Nephron (organoid): Measurements from ENCODE around the gene NTM.

Experiments used
- H3K27ac Mint-ChIP-seq, 3 experiments: 2 replicates each; pipeline ENCODE4 v1.8.0; 2020; ENCODE audit warnings: mixed read lengths in 3 of 3, mild to moderate bottlenecking in 2 of 3, moderate library complexity in 1 of 3
- H3K27me3 Mint-ChIP-seq: 2 replicates; pipeline ENCODE4 v1.8.0; 2021; ENCODE audit warnings: low read depth, mild to moderate bottlenecking, moderate library complexity, mixed read lengths
- H3K36me3 Mint-ChIP-seq: 2 replicates; pipeline ENCODE4 v1.8.0; 2020; ENCODE audit warnings: low read depth, mixed read lengths
- H3K4me1 Mint-ChIP-seq: 2 replicates; pipeline ENCODE4 v1.8.0; 2020; ENCODE audit warnings: mixed read lengths
- H3K4me3 Mint-ChIP-seq, 3 experiments: 2 replicates each; pipeline ENCODE4 v1.8.0; 2020; ENCODE audit warnings: mild to moderate bottlenecking in 3 of 3, mixed read lengths in 3 of 3, moderate library complexity in 2 of 3
- H3K9me3 Mint-ChIP-seq: 2 replicates; pipeline ENCODE4 v1.8.0; 2020; ENCODE audit warnings: mixed read lengths
- TF ChIP-seq, protein P1 (sequence below), 3 experiments: fragments of 200-600 bp; sonication (generic); IDR thresholded peaks; one replicate each; pipeline ENCODE4 v1.5.0; 2021; ENCODE audit warnings: antibody characterized with exemption in 3 of 3; ENCODE audit not compliant: unreplicated experiment in 3 of 3

NTM gene

DNA sequence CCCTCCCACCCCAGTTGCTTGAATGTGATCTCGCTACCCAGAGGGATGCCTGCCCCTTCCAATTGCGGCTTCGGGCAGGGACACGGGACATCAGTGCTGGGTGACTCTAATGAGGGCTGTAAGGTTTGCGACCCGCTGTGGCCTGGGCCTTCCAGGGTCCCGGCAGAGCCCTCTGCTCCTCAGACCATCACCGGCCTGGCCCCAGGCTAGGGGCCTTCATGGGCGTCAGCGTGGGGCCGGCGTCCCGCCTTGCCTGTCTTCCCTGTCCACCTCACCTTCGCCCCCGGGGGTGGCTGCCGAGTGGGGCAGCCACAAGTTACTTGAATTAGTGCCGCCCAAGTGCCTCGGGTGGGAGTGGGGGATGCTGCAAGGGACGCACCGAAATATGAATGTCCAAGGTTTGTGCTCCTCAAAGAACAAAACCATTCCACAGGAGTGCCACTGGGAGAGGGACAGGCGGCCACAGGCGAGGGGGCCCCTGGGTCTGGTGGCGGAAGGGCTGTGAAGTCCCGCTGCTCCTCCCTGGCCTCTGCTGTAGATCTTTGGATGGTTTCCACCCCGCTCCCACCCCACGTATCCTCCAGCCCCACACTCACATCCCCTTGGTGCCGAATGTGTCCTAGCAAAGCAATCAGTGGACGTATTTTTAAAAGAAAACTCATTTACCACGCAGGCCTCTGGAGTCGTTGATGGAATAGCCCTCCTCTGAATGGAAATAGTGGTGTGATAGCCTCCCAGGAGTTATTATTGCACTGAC is 317.1 kb downstream of the NTM start:
- Mint-ChIP-seq H3K27me3 (peaks cover 43% of the 10 kb centered on the region), H3K4me1 (peaks cover 5% of the 10 kb centered on the region), H3K4me3 (no peak overlapping the region), H3K9me3 (no peaks in the 10 kb centered on the region), H3K36me3 (no peaks in the 10 kb centered on the region), H3K27ac (no peak overlapping the region)
- TF ChIP-seq, protein P1, sequence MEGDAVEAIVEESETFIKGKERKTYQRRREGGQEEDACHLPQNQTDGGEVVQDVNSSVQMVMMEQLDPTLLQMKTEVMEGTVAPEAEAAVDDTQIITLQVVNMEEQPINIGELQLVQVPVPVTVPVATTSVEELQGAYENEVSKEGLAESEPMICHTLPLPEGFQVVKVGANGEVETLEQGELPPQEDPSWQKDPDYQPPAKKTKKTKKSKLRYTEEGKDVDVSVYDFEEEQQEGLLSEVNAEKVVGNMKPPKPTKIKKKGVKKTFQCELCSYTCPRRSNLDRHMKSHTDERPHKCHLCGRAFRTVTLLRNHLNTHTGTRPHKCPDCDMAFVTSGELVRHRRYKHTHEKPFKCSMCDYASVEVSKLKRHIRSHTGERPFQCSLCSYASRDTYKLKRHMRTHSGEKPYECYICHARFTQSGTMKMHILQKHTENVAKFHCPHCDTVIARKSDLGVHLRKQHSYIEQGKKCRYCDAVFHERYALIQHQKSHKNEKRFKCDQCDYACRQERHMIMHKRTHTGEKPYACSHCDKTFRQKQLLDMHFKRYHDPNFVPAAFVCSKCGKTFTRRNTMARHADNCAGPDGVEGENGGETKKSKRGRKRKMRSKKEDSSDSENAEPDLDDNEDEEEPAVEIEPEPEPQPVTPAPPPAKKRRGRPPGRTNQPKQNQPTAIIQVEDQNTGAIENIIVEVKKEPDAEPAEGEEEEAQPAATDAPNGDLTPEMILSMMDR (IDR thresholded peaks at IDR 0.05; ENCODE audit: unreplicated experiment in 3 of 3), result no peak

DNA sequence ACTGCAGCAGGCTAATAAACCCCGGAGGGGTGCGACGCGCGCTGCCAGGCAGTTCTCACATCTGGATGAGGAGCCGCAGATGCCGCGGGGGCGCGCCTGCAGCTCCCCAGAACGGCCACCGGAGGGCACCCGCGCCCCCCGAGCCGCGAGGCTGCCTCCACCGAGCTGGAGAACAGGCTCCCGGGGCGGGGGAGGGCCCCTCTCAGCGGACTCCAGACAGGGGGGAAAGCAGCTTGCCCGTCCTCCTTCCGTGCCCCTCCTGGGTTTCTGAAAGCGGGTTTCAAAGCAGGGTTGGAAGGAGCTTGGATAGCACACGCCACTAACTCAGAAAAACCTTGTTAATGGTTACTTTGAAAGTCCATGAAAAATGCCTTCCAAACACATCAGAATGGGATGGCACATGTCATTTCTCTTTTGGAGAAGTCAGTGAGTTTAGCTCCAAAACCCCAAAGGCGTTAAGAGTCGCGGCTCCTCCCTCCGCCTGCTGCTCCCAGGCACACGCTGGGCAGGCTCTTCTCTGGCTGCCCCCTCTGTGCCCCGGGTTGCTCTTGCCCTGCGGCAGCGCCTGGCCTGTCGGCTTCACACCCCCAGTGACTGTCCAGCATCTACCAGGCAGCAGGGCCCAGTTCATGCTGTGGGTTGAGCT is 317.8 kb downstream of the NTM start:
- no peaks in the 10 kb centered on the region for H3K36me3 Mint-ChIP-seq
- H3K9me3 Mint-ChIP-seq, result no peaks in the 10 kb centered on the region
- TF ChIP-seq, protein P1 (IDR thresholded peaks at IDR 0.05; ENCODE audit: unreplicated experiment in 3 of 3), result peak; percentile 95 to 97 (median 96)
- H3K4me3 Mint-ChIP-seq, result peak overlapping the region in 1 of 3 experiments; percentile 14
- no peak overlapping the region for H3K27ac Mint-ChIP-seq
- H3K27me3 Mint-ChIP-seq, result peaks cover 46% of the 10 kb centered on the region
- peaks cover 5% of the 10 kb centered on the region for H3K4me1 Mint-ChIP-seq

GRCh38 chr11:131689049-131689925 is 318.9 kb downstream of the NTM start:
- Mint-ChIP-seq H3K4me1 (peaks cover 14% of the 10 kb centered on the region), H3K27me3 (peaks cover 50% of the 10 kb centered on the region), H3K27ac (no peak overlapping the region), H3K4me3 (no peak overlapping the region), H3K9me3 (no peaks in the 10 kb centered on the region), H3K36me3 (no peaks in the 10 kb centered on the region)
- TF ChIP-seq, protein P1 (IDR thresholded peaks at IDR 0.05; ENCODE audit: unreplicated experiment in 3 of 3), result no peak

DNA sequence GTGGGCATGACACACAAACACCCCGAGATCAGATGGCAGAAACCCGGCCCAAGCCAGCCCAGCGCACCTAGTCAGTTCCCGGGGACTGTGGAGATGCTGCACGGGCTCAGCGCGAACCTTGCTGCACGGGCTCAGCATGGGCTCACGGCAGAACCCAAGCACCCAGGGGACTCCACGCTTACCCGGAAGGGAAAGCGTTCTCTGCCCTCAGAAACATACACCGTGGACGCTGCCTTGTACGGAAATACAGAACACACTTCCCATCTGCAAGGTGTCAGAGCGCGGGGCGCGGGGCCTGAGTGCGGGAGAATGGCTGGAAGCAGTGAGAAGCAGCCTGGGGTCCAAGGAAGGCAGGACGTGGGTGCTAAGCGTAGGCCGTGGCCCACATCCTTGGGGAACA is 319.9 kb downstream of the NTM start:
- peaks cover 19% of the 10 kb centered on the region for H3K4me1 Mint-ChIP-seq
- no peaks in the 10 kb centered on the region for H3K36me3 Mint-ChIP-seq
- H3K27me3 Mint-ChIP-seq, result peaks cover 58% of the 10 kb centered on the region
- no peaks in the 10 kb centered on the region for H3K9me3 Mint-ChIP-seq
- no peak overlapping the region for H3K27ac Mint-ChIP-seq
- TF ChIP-seq, protein P1 (IDR thresholded peaks at IDR 0.05; ENCODE audit: unreplicated experiment in 3 of 3), result no peak
- no peak overlapping the region for H3K4me3 Mint-ChIP-seq

DNA sequence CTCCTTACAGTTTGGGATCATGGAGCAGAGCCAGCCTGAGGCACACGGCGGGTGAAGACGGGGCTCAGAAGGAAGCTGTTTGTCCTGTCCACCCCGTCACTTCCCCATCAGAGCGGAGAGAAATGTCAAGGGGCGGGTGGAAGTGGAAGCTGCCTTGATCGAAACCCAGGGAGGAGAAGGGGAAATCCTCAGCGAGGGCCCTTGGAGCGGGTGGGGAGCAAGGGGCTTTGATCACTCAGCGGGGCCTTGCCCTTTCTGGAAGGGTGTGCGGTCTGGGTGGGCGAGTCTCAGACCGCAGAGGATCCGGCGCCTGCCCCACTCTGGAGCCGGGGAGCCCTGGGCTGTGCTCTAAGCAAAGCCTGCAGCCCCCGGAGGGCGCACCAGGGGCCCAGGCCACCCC is 320.4 kb downstream of the NTM start:
- Mint-ChIP-seq H3K4me3 (no peak overlapping the region), H3K27me3 (peaks cover 62% of the 10 kb centered on the region), H3K36me3 (no peaks in the 10 kb centered on the region), H3K27ac (no peak overlapping the region), H3K4me1 (peaks cover 19% of the 10 kb centered on the region), H3K9me3 (no peaks in the 10 kb centered on the region)
- TF ChIP-seq, protein P1 (IDR thresholded peaks at IDR 0.05; ENCODE audit: unreplicated experiment in 3 of 3), result no peak
